DND-41 (cell line): Measurements from ENCODE around the gene PON3.

Source experiments
- ATAC-seq: fragments of 200-7000 bp; cut with Tn5 transposase; 3 replicates; pipeline ENCODE4 v1.9.1; 2021; ENCODE audit warnings: low read depth; ENCODE audit not compliant: insufficient read depth
- DNase-seq: peaks from one replicate; pipeline ENCODE4 v3.0.0-alpha.2; 2020
- H2AFZ ChIP-seq: 2 replicates; pipeline ENCODE4 v1.6.0; 2012; ENCODE audit warnings: low read depth, low read length
- H3K27ac ChIP-seq: 2 replicates; pipeline ENCODE4 v1.5.1; 2012; ENCODE audit warnings: low read length, inconsistent platforms
- H3K27me3 ChIP-seq: fragments of 200-600 bp; sonication (generic); 2 replicates; pipeline ENCODE4 v1.6.0; 2012; ENCODE audit warnings: low read length, mild to moderate bottlenecking, inconsistent platforms; ENCODE audit not compliant: insufficient read depth, poor library complexity
- H3K36me3 ChIP-seq: 2 replicates; pipeline ENCODE4 v1.5.1; 2012; ENCODE audit warnings: low read length, inconsistent platforms; ENCODE audit not compliant: insufficient read depth
- H3K4me1 ChIP-seq: 2 replicates; pipeline ENCODE4 v1.5.1; 2012; ENCODE audit warnings: mild to moderate bottlenecking, low read length; ENCODE audit not compliant: insufficient read depth
- H3K4me2 ChIP-seq: 2 replicates; pipeline ENCODE4 v1.6.0; 2012; ENCODE audit warnings: mild to moderate bottlenecking, moderate library complexity, low read length, inconsistent platforms; ENCODE audit not compliant: insufficient read depth
- H3K4me3 ChIP-seq, 2 experiments: fragments of 200-600 bp in 1 of 2; shearing (Covaris generic) in 1 of 2; 2 replicates each; pipeline ENCODE4 v1.5.1; 2012 to 2016; ENCODE audit warnings: inconsistent platforms in 2 of 2, low read length in 2 of 2, mild to moderate bottlenecking in 2 of 2, low read depth in 1 of 2, moderate library complexity in 1 of 2
- H3K79me2 ChIP-seq: 2 replicates; pipeline ENCODE4 v1.6.0; 2012; ENCODE audit warnings: low read length, inconsistent platforms; ENCODE audit not compliant: insufficient read depth
- H3K9ac ChIP-seq: 2 replicates; pipeline ENCODE4 v1.6.0; 2012; ENCODE audit warnings: low read depth, mild to moderate bottlenecking, inconsistent platforms, low read length, moderate library complexity
- H3K9me3 ChIP-seq: 2 replicates; pipeline ENCODE4 v1.5.1; 2012; ENCODE audit warnings: low read length, moderate library complexity, mild to moderate bottlenecking, inconsistent platforms; ENCODE audit not compliant: insufficient read depth, severe bottlenecking
- H4K20me1 ChIP-seq: 2 replicates; pipeline ENCODE4 v1.6.0; 2012; ENCODE audit warnings: low read length; ENCODE audit not compliant: insufficient read depth
- EZH2 ChIP-seq: IDR thresholded peaks from 3 replicates; pipeline ENCODE4 v1.6.1; 2012; ENCODE audit warnings: borderline replicate concordance, low read depth, mild to moderate bottlenecking, moderate library complexity, low read length, inconsistent platforms; ENCODE audit not compliant: severe bottlenecking
- TF ChIP-seq, protein P1 (sequence below): IDR thresholded peaks from 2 replicates; pipeline ENCODE4 v1.5.1; 2012; ENCODE audit warnings: borderline replicate concordance, low read length, moderate library complexity, mild to moderate bottlenecking; ENCODE audit not compliant: poor library complexity, severe bottlenecking; ENCODE audit errors: extremely low read depth

The PON3 gene

GRCh38 chr7:95338832-95339231, 57.3 kb downstream of the PON3 start:
- Histone ChIP-seq H3K4me1 (no peaks in the 10 kb centered on the region), H3K9me3 (no peaks in the 10 kb centered on the region), H4K20me1 (no peaks in the 10 kb centered on the region), H3K36me3 (no peaks in the 10 kb centered on the region), H2AFZ (no peak overlapping the region), H3K27ac (no peak overlapping the region), H3K4me2 (no peak overlapping the region), H3K27me3 (no peaks in the 10 kb centered on the region), H3K9ac (no peak overlapping the region), H3K4me3 (no peak overlapping the region), H3K79me2 (no peaks in the 10 kb centered on the region)
- no peak for ATAC-seq
- DNase-seq = no peak
- TF ChIP-seq, protein P1, sequence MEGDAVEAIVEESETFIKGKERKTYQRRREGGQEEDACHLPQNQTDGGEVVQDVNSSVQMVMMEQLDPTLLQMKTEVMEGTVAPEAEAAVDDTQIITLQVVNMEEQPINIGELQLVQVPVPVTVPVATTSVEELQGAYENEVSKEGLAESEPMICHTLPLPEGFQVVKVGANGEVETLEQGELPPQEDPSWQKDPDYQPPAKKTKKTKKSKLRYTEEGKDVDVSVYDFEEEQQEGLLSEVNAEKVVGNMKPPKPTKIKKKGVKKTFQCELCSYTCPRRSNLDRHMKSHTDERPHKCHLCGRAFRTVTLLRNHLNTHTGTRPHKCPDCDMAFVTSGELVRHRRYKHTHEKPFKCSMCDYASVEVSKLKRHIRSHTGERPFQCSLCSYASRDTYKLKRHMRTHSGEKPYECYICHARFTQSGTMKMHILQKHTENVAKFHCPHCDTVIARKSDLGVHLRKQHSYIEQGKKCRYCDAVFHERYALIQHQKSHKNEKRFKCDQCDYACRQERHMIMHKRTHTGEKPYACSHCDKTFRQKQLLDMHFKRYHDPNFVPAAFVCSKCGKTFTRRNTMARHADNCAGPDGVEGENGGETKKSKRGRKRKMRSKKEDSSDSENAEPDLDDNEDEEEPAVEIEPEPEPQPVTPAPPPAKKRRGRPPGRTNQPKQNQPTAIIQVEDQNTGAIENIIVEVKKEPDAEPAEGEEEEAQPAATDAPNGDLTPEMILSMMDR = no peak
- no peak for TF ChIP-seq EZH2

GRCh38 chr7:95335093-95335492, 61.1 kb downstream of the PON3 start:
- Histone ChIP-seq H4K20me1 (no peaks in the 10 kb centered on the region), H3K9ac (no peak overlapping the region), H2AFZ (no peak overlapping the region), H3K9me3 (no peaks in the 10 kb centered on the region), H3K4me3 (no peak overlapping the region), H3K79me2 (no peaks in the 10 kb centered on the region), H3K4me2 (no peak overlapping the region), H3K36me3 (no peaks in the 10 kb centered on the region), H3K27me3 (no peaks in the 10 kb centered on the region), H3K4me1 (peaks cover 12% of the 10 kb centered on the region), H3K27ac (no peak overlapping the region)
- DNase-seq (no peak), ATAC-seq (no peak)
- TF ChIP-seq EZH2 = no peak
- TF ChIP-seq, protein P1 = no peak

GRCh38 chr7:95334447-95334846, 61.7 kb downstream of the PON3 start:
- no peak overlapping the region for H3K4me3 ChIP-seq
- no peaks in the 10 kb centered on the region for H3K27me3 ChIP-seq
- no peaks in the 10 kb centered on the region for H3K9me3 ChIP-seq
- no peak overlapping the region for H3K27ac ChIP-seq
- no peak for DNase-seq
- H3K4me2 ChIP-seq = no peak overlapping the region
- H3K4me1 ChIP-seq = peaks cover 15% of the 10 kb centered on the region
- TF ChIP-seq EZH2 = no peak
- TF ChIP-seq, protein P1 = no peak
- no peaks in the 10 kb centered on the region for H4K20me1 ChIP-seq
- no peaks in the 10 kb centered on the region for H3K36me3 ChIP-seq
- no peak for ATAC-seq
- H3K9ac ChIP-seq = no peak overlapping the region
- H2AFZ ChIP-seq = no peak overlapping the region
- H3K79me2 ChIP-seq = no peaks in the 10 kb centered on the region

GRCh38 chr7:95330961-95331337, 65.2 kb downstream of the PON3 start:
- H3K79me2 ChIP-seq = no peaks in the 10 kb centered on the region
- no peaks in the 10 kb centered on the region for H3K36me3 ChIP-seq
- H3K27me3 ChIP-seq = no peaks in the 10 kb centered on the region
- H3K4me3 ChIP-seq = peak overlapping the region; percentile 22 to 59
- no peaks in the 10 kb centered on the region for H3K9me3 ChIP-seq
- H4K20me1 ChIP-seq = no peaks in the 10 kb centered on the region
- peak overlapping the region; percentile 57 for H3K9ac ChIP-seq
- ATAC-seq (peak; percentile 50), DNase-seq (no peak)
- H3K4me1 ChIP-seq = peaks cover 15% of the 10 kb centered on the region
- H3K4me2 ChIP-seq = peak overlapping the region; percentile 76
- TF ChIP-seq EZH2 = no peak
- TF ChIP-seq, protein P1 = no peak
- H3K27ac ChIP-seq = peak overlapping the region; percentile 86
- peak overlapping the region; percentile 97 for H2AFZ ChIP-seq
